Measurements from ENCODE around the gene CLPTM1L.

DNA sequence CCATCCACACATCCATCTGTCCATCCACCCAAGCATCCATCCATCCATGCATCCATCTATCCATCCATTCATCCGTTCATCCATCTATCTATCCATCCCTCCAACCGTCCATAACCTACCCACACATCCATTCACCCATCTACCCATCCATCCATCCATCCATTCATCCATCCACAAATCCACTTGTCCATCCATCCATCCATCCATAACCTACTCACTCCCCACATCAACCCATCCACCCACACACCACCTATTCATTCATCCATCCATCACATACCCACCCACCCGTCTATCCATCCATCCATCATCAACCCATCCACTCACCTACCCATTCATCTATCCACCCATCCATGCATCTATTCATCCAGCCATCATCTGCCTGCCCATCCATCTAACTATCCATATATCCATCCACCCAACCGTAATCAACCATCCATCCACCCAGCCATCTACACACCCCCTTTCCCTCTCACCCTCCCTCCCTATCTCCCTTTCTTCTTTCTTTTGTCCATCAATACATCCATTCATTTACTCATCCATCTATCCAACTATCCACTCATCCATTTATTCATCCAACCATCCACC is 43.6 kb upstream of the CLPTM1L start:
- TF ChIP-seq, protein P1, sequence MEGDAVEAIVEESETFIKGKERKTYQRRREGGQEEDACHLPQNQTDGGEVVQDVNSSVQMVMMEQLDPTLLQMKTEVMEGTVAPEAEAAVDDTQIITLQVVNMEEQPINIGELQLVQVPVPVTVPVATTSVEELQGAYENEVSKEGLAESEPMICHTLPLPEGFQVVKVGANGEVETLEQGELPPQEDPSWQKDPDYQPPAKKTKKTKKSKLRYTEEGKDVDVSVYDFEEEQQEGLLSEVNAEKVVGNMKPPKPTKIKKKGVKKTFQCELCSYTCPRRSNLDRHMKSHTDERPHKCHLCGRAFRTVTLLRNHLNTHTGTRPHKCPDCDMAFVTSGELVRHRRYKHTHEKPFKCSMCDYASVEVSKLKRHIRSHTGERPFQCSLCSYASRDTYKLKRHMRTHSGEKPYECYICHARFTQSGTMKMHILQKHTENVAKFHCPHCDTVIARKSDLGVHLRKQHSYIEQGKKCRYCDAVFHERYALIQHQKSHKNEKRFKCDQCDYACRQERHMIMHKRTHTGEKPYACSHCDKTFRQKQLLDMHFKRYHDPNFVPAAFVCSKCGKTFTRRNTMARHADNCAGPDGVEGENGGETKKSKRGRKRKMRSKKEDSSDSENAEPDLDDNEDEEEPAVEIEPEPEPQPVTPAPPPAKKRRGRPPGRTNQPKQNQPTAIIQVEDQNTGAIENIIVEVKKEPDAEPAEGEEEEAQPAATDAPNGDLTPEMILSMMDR (conservative IDR thresholded peaks at IDR 0.05), result no peak
- TF ChIP-seq ZFX (IDR thresholded peaks at IDR 0.05), result no peak

Measured in C4-2B (cell line).